Activated T-cell treated with anti-CD3 and anti-CD28 coated beads, Interleukin-2, amount 50 U/mL, for 1 hour (primary cell): ENCODE results near the gene MUC13.
"Not testable (repeated sequence)": the region's sequence is repeated elsewhere in the genome, so short reads cannot be mapped to it uniquely, and the experiment has no call there.

Experiments used
- DNase-seq: peaks from one replicate; pipeline ENCODE4 v3.0.0-alpha.2; 2020

MUC13 gene, protein sequence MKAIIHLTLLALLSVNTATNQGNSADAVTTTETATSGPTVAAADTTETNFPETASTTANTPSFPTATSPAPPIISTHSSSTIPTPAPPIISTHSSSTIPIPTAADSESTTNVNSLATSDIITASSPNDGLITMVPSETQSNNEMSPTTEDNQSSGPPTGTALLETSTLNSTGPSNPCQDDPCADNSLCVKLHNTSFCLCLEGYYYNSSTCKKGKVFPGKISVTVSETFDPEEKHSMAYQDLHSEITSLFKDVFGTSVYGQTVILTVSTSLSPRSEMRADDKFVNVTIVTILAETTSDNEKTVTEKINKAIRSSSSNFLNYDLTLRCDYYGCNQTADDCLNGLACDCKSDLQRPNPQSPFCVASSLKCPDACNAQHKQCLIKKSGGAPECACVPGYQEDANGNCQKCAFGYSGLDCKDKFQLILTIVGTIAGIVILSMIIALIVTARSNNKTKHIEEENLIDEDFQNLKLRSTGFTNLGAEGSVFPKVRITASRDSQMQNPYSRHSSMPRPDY

GRCh38 chr3:124934577-124934976 is at the start of gene MUC13:
TSS of gene MUC13 (minus strand) at chr3:124934751. CDS start at chr3:124934712, 39 bp downstream.
- no peak for DNase-seq

- DNase-seq, result no peak
These were observed 48.3 kb upstream of the MUC13 start for GRCh38 chr3:124982855-124983254.

DNA sequence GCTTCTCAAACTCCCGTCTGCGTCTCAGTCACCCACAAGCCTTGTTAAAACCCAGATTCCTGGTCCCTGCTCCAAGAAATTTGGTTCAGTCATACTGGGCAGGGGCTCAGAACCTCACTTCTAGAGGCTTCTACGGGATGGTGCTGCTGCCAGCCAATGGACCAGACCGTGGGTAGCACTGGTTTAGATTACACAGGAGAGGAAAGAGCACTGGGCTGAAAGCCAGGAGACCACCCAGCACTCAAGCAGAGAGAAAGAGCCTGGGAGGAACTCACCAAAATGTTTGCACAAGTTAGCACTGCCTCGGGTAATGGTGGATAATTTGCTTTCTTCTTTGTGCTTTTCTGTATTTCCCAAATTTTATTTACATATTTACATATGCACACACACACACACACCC is 46.9 kb upstream of the MUC13 start:
- no peak for DNase-seq

DNA sequence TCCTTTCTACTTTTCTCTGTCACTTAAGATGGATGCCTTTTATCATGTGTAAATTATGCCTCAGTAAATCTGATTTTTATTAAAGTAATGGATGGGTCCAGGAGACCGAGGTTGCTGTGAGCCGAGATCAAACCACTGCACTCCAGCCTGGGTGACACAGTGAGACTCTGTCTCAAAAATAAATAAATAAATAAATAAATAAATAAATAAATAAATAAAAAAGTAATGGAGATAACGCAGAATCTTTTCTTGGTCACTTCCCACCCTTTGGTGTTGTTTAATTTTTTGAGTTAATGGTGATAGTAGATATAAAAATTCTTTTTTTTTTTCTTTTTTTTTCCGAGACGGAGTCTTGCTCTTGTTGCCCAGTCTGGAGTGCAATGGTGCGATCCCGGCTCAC is 44.1 kb upstream of the MUC13 start:
- no peak for DNase-seq

DNA sequence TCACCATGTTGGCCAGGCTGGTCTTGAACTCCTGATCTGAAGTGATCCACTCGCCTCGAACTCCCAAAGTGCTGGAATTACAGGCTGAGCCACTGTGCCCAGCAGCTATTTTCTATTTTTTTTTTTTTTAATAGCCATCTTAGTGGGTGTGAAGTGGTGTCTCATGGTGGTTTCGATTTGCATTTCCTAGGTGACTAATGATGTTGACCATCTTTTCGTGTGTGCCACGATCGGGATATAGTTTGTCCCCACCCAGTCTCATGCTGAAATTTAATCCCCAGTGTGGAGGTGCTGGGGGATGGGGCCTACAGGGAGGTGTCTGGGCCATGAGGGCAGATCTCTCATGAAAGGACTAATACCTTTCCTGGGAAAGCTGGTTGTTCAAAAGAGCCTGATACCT is 41.8 kb upstream of the MUC13 start:
- DNase-seq, result no peak

- no peak for DNase-seq
These were observed 40.1 kb upstream of the MUC13 start for GRCh38 chr3:124974691-124975090.

GRCh38 chr3:124973290-124973689 is 38.7 kb upstream of the MUC13 start:
- DNase-seq, result no peak

DNA sequence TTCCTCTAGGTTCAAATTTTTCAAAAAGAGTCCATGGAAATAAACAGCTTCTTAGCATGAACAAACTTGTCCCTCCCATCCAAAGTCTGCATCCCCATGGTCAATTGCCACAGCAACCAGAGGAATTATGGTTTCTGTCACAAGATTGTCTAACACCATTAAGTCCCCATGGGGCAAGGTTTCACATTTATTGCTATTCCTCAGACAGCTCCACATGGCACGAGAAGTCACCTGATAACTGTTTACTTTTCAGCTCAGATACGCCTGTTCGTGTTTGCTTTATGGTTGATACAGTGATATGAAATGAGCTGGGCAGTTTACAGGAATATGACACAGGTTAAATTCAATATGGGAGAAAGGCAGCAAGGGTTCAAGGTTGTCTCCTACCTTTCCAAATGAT is 37.9 kb upstream of the MUC13 start:
- no peak for DNase-seq

- no peak for DNase-seq
These were observed 35.6 kb upstream of the MUC13 start for GRCh38 chr3:124969963-124970722.

- DNase-seq, result no peak
These were observed 34.6 kb upstream of the MUC13 start for GRCh38 chr3:124969190-124969589.

- no peak for DNase-seq
These were observed 33.4 kb upstream of the MUC13 start for GRCh38 chr3:124967964-124968363.

DNA sequence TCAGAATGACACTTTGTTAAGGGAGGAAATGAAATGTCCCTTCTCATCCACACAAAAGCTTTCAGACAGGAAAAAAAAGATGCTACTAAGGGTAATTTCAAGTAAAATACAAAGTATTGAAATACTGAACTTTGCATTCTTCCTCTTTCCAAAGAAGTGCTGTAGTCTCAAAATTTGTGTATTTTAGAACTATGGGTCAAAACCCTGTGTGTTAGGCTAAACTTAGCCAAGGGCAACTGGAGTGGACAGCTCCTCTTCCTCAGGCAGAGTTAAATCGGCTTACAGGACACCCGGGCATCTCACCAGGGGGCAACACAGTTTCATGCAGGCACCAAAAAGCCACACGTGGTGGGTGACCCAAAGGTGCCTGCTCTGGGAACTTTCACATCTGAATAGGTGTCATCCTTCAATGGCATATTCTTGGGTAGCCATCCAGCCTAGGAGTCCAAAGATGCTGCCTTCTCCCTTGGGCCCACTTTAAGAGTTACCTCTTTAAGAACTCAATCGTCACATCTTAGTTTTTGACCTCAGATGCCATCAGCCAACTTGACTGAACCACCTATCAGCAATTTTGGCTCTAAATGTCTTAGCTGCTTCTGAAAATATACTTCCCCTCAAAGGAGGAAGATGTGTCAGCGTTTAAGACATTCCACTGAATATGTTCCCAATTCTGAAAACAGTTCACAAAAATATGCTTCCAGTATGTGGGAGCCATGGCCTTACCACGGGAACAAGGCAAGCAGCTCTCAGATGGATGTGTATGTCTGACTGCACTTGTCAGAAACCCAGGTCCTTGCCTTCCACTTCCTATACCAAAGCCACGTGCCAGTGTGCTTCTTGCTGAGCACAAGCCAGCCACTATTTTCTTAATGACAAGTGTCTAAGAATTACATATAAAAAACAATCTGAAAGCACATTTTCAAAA is 32.2 kb upstream of the MUC13 start:
- DNase-seq, result no peak

GRCh38 chr3:124965413-124965812 is 30.9 kb upstream of the MUC13 start:
- DNase-seq, result no peak

DNA sequence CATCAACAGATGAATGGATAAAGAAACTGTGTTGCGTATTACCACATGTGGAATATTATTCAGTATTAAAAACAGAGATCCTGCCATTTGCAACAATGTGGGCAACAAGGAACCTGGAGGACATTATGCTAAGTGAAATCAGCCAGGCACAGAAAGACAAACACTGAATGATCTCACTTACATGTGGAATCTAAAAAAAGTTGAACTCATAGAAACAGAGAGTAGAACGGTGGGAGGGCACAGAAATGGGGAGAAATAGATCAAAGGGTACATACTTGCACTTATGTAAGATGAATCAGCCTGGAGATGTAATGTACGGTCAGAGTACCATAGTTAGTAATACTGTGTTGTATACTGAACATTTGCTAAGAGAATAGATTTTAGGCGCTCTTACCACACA is 29.8 kb upstream of the MUC13 start:
- no peak for DNase-seq

DNA sequence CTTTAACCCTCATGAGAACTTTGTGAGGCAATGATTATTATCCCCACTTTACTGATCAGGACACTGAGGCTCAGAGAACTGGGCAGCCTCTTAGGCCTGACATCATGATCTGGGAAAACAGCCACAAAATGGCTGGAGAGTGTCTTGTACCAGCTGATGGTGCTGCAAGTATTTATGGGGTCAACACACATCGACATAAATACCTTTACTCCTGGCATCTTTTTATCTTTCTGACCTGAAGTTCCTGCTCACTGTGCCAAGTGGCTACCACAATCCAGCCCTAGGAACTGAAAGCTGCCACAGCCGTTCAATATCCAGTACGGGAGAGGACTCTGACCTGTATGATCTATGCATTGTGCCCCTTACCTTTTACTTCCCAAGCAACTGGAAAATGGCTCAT is 29.2 kb upstream of the MUC13 start:
- no peak for DNase-seq

DNA sequence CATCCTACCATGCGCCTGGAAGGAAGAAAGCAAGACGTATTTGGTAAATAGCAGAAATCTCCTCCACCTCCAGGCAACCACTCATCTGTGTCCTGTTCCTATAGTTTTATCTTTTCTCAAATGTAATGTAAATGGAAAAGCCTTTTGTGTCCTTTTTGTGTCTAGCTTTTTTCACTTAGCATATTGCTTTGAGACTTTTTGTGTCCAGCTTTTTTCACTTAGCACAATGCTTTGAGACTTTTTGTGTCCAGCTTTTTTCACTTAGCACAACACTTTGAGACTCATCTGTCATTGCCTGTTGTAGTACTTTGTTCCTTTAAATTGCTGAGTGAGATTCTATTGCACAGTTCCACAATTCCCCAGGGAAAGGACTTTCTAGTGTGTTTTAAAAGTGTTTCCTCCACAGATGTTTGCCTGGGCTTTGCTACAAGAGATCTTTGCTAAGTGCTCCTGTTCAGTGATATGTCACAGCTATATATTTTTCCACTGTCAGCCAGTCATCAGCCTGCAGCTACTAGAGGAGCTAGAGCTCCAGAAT is 27.9 kb upstream of the MUC13 start:
- no peak for DNase-seq

- DNase-seq, result no peak
These were observed 26.1 kb upstream of the MUC13 start for GRCh38 chr3:124960698-124961097.

DNA sequence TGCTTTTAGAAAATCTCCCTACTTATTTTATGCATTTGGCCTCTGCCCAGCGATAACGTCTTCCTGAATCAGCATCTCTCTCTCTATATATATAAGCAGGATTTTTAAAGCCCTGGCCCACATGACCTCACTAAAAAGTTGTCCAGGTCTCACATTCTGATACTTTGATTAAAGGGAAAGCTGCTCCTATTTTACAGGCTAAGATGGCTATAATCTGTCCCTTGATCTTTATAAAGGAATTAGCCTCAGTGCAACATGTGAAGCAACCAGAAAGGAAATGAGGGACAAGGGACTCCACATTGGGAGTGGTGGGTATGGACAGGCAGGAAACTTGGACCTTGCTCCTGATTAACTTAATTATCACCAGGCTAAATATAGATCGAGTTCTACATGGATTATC is 25.6 kb upstream of the MUC13 start:
- DNase-seq, result no peak

GRCh38 chr3:124957951-124958350 is 23.4 kb upstream of the MUC13 start:
- not testable (repeated sequence) for DNase-seq

- DNase-seq, result no peak
These were observed 17.8 kb upstream of the MUC13 start for GRCh38 chr3:124952282-124952855.

GRCh38 chr3:124951511-124952281 is 17.1 kb upstream of the MUC13 start:
- DNase-seq, result no peak

DNA sequence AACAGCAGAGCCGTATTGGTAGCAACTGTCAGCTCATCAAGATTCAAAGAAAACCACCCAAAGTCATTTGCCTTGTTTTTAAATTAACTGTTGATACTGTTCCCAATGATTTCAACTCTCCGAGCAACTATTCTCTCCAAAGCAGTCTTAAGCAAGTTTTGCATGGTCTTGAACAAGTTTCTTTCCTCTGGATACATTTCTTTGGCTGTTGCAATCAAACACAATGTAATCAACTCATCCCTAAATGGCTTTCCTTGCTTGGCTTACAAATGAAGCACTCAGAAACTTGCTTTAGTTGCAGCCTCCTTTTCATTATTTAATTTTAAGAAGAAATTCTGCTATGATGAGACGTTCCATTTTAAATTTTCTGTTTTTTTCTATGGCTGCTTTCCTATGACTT is 15.5 kb upstream of the MUC13 start:
- DNase-seq, result no peak
